Measurements from ENCODE around the gene PCDH18. TPM values are rescaled to one million over a fixed set of nuclear protein-coding genes. Genes with fewer than 3 reads are reported as not detected.
"Not testable (repeated sequence)": the region's sequence is repeated elsewhere in the genome, so short reads cannot be mapped to it uniquely, and the experiment has no call there.

PCDH18 gene
- total and polyA plus RNA-seq, 4 experiments from 2014 or later = 0.17 to 0.20 TPM; not detected in 2

DNA sequence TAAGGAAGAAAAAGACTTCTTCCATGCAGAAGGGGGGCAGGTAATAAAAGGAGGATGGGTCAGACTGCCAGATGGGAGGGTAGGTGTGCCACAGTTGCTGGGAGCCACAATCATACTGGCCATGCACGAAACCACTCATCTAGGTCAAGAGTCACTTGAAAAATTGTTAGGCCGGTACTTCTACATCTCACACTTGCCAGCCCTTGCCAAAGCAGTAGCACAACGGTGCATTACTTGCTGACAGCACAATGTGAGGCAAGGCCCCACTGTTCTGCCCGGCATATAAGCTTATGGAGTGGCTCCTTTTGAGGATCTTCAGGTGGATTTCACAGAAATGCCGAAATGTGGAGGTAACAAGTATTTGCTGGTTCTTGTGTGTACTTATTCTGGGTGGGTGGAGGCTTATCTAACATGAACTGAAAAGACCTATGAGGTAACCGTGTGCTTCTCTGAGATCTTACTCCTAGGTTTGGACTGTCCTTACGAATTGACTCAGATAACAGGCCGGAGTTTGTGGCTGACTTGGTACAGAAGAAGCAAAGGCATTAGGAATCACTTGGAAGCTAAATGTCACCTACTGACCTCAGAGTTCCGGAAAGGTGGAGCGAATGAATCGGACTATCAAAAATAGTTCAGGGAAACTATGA, 48.9 kb downstream of the PCDH18 start:
- H3K36me3 ChIP-seq (ENCODE audit: insufficient read depth, low read length); H3K4me3 ChIP-seq (ENCODE audit: low read length in 2 of 2); H3K36me3 Mint-ChIP-seq; POLR2A ChIA-PET (ENCODE audit: partially characterized antibody); H3K27me3 Mint-ChIP-seq; CTCF ChIA-PET (ENCODE audit: partially characterized antibody); H3K27ac ChIP-seq (ENCODE audit: low read depth, low read length); H3K4me1 ChIP-seq (ENCODE audit: insufficient read depth, low read length); H3K27me3 ChIP-seq (ENCODE audit: insufficient read depth, low read length); intact Hi-C loops (cut with micrococcal nuclease); H3K9me3 ChIP-seq (ENCODE audit: control insufficient read depth in 1 of 2, low read length in 2 of 2); H3K27ac Mint-ChIP-seq; DNase-seq; H3K4me1 Mint-ChIP-seq; H3K4me3 Mint-ChIP-seq: not testable (repeated sequence)
- H3K9me3 Mint-ChIP-seq = peaks cover 0 to 11% (median 6%) of the 10 kb centered on the region in 8 donors

DNA sequence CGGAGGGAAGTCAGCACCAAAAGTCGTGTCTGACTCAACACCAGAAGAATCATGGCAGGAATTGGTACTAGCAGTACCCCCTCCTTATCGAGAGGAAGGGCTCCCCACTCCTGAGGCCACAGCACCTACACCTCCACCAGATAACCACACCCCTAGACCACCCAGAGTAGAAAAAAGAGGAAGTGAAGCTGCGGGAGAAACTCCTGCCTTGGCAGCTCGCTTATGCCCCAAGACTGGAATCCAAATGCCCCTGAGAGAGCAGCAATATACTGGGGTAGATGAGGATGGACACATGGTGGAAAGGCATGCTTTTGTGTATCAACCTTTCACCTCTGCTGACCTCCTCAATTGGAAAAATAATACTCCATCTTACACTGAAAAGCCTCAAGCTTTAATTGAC, 52.6 kb downstream of the PCDH18 start:
- H3K27me3 Mint-ChIP-seq; DNase-seq; H3K27ac ChIP-seq (ENCODE audit: low read depth, low read length); intact Hi-C loops (cut with micrococcal nuclease); CTCF ChIA-PET (ENCODE audit: partially characterized antibody); H3K27me3 ChIP-seq (ENCODE audit: insufficient read depth, low read length); H3K4me1 Mint-ChIP-seq; H3K9me3 ChIP-seq (ENCODE audit: control insufficient read depth in 1 of 2, low read length in 2 of 2); H3K27ac Mint-ChIP-seq; H3K36me3 ChIP-seq (ENCODE audit: insufficient read depth, low read length); H3K4me3 ChIP-seq (ENCODE audit: low read length in 2 of 2); H3K36me3 Mint-ChIP-seq; H3K4me3 Mint-ChIP-seq; POLR2A ChIA-PET (ENCODE audit: partially characterized antibody); H3K4me1 ChIP-seq (ENCODE audit: insufficient read depth, low read length): not testable (repeated sequence)
- peaks cover 0 to 11% (median 5%) of the 10 kb centered on the region in 8 donors for H3K9me3 Mint-ChIP-seq

DNA sequence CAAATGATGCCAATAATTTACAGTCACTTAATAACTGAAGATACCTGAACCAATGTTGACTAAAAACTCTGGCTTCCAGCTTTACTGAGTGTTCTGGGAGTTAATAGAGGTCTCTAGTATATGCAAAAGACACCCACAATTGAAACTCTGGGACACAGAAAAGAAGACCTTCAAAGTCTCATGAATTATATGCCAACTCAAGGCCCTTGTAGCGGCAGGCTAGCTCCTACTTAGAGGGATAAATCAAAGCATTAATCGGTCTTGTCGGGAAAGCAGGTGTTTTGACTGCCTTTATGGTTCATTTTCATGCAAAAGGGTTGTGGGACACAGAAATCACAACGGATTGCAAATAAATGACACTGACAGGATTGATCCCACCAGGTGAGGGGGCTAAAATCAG, 55.9 kb downstream of the PCDH18 start:
- Mint-ChIP-seq H3K4me1 (no peaks in the 10 kb centered on the region), H3K4me3 (no peak overlapping the region), H3K27ac (no peak overlapping the region), H3K27me3 (no peaks in the 10 kb centered on the region), H3K36me3 (no peaks in the 10 kb centered on the region), H3K9me3 (peaks cover 0 to 11% (median 5%) of the 10 kb centered on the region in 8 donors)
- H3K27ac ChIP-seq (ENCODE audit: low read depth, low read length) = no peak overlapping the region
- DNase-seq = no peak
- no peaks in the 10 kb centered on the region for H3K9me3 ChIP-seq (ENCODE audit: control insufficient read depth in 1 of 2, low read length in 2 of 2)
- H3K4me1 ChIP-seq (ENCODE audit: insufficient read depth, low read length) = no peaks in the 10 kb centered on the region
- intact Hi-C loops (cut with micrococcal nuclease) = no loop called here
- no peaks in the 10 kb centered on the region for H3K27me3 ChIP-seq (ENCODE audit: insufficient read depth, low read length)
- H3K36me3 ChIP-seq (ENCODE audit: insufficient read depth, low read length) = no peaks in the 10 kb centered on the region
- CTCF ChIA-PET (ENCODE audit: partially characterized antibody) = no interaction called here
- no peak overlapping the region for H3K4me3 ChIP-seq (ENCODE audit: low read length in 2 of 2)
- POLR2A ChIA-PET (ENCODE audit: partially characterized antibody) = no interaction called here

DNA sequence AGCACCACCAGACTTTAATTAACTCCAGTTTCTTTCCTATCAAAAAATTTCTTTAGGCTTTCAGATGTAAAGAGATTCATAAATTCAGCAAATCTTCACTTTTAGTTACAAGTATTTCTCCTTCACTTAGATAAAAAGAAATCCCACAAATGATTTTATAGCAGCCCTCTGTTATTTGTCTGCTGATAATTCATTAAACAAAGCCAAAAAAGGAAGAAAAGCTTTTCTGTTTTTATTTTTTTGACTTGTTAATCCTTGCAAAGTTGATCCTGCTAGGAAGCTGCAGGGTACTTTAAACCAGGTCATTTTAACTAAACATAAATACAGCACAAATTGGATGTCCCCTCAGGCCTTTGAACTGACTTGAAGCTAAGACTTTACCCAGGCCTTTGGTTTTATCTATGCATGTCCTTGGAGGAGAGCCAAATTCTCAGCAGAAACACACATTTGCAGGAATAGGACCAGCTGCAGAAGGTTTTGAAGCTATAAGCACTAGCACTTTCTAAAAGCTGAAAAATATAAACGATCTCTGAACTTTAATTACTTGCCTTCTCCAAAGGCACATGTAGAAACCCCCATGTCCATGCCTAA, 57.5 kb downstream of the PCDH18 start:
- DNase-seq = no peak
- peaks cover 0 to 7% (median 5%) of the 10 kb centered on the region in 8 donors for H3K9me3 Mint-ChIP-seq
- ChIA-PET POLR2A (ENCODE audit: partially characterized antibody) (no interaction called here), CTCF (ENCODE audit: partially characterized antibody) (no interaction called here)
- H3K27ac ChIP-seq (ENCODE audit: low read depth, low read length) = no peak overlapping the region
- H3K27ac Mint-ChIP-seq = no peak overlapping the region
- no peak overlapping the region for H3K4me3 Mint-ChIP-seq
- H3K27me3 ChIP-seq (ENCODE audit: insufficient read depth, low read length) = no peaks in the 10 kb centered on the region
- no peaks in the 10 kb centered on the region for H3K36me3 Mint-ChIP-seq
- no peaks in the 10 kb centered on the region for H3K4me1 Mint-ChIP-seq
- H3K36me3 ChIP-seq (ENCODE audit: insufficient read depth, low read length) = no peaks in the 10 kb centered on the region
- no peak overlapping the region for H3K4me3 ChIP-seq (ENCODE audit: low read length in 2 of 2)
- intact Hi-C loops (cut with micrococcal nuclease) = no loop called here
- no peaks in the 10 kb centered on the region for H3K27me3 Mint-ChIP-seq
- H3K9me3 ChIP-seq (ENCODE audit: control insufficient read depth in 1 of 2, low read length in 2 of 2) = no peaks in the 10 kb centered on the region
- no peaks in the 10 kb centered on the region for H3K4me1 ChIP-seq (ENCODE audit: insufficient read depth, low read length)

DNA sequence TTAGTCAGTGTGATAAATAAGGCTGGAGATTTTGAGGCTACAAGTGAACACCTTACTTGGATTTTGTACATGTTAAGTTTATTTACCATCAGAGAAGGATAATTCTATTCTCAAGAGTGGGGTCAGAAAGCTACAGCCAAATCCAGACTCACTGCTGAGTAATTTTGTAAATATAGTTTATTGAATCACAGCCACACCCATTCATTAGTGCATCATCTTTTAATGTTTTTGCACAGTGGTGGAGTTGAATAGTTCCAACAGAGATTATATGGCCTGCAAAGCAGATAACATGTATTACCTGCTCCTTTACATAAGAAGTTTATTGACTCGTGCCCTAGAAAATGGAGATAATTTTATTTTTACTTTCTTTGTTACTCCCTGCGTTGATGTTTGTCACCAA, 60.4 kb downstream of the PCDH18 start:
- Histone ChIP-seq H3K4me3 (ENCODE audit: low read length in 2 of 2) (no peak overlapping the region), H3K36me3 (ENCODE audit: insufficient read depth, low read length) (no peaks in the 10 kb centered on the region), H3K27me3 (ENCODE audit: insufficient read depth, low read length) (no peaks in the 10 kb centered on the region), H3K4me1 (ENCODE audit: insufficient read depth, low read length) (no peaks in the 10 kb centered on the region), H3K9me3 (ENCODE audit: control insufficient read depth in 1 of 2, low read length in 2 of 2) (no peaks in the 10 kb centered on the region), H3K27ac (ENCODE audit: low read depth, low read length) (no peak overlapping the region)
- no peak for DNase-seq
- H3K4me3 Mint-ChIP-seq = no peak overlapping the region
- intact Hi-C loops (cut with micrococcal nuclease) = no loop called here
- no peaks in the 10 kb centered on the region for H3K36me3 Mint-ChIP-seq
- ChIA-PET CTCF (ENCODE audit: partially characterized antibody) (no interaction called here), POLR2A (ENCODE audit: partially characterized antibody) (no interaction called here)
- no peaks in the 10 kb centered on the region for H3K27me3 Mint-ChIP-seq
- no peak overlapping the region for H3K27ac Mint-ChIP-seq
- peaks cover 0 to 5% (median 2%) of the 10 kb centered on the region in 8 donors for H3K9me3 Mint-ChIP-seq
- no peaks in the 10 kb centered on the region for H3K4me1 Mint-ChIP-seq

DNA sequence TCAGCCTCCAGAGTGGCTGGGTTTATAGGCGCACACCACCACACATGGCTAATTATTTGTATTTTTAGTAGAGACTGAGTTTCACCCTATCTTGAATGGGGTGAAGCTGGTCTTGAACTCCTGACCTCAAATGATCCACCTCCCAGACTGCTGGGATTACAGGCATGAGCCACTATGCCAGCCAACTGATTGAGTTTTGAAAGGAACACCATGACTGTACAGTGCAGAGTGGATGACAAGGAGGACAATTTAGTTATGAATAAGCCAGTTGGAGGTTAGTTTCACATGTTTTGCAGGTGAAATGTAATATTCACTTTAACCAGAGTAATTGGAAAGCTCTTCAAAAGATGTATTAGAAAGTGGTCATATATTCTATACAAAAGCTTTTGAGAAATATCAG, 60.8 kb downstream of the PCDH18 start:
- ChIA-PET CTCF (ENCODE audit: partially characterized antibody) (no interaction called here), POLR2A (ENCODE audit: partially characterized antibody) (no interaction called here)
- Histone ChIP-seq H3K4me3 (ENCODE audit: low read length in 2 of 2) (no peak overlapping the region), H3K9me3 (ENCODE audit: control insufficient read depth in 1 of 2, low read length in 2 of 2) (no peaks in the 10 kb centered on the region), H3K27me3 (ENCODE audit: insufficient read depth, low read length) (no peaks in the 10 kb centered on the region), H3K4me1 (ENCODE audit: insufficient read depth, low read length) (no peaks in the 10 kb centered on the region), H3K36me3 (ENCODE audit: insufficient read depth, low read length) (no peaks in the 10 kb centered on the region), H3K27ac (ENCODE audit: low read depth, low read length) (no peak overlapping the region)
- Mint-ChIP-seq H3K27me3 (no peaks in the 10 kb centered on the region), H3K9me3 (peaks cover 0 to 5% (median 2%) of the 10 kb centered on the region in 8 donors), H3K4me3 (no peak overlapping the region), H3K4me1 (no peaks in the 10 kb centered on the region), H3K36me3 (no peaks in the 10 kb centered on the region), H3K27ac (no peak overlapping the region)
- no peak for DNase-seq
- intact Hi-C loops (cut with micrococcal nuclease) = no loop called here

DNA sequence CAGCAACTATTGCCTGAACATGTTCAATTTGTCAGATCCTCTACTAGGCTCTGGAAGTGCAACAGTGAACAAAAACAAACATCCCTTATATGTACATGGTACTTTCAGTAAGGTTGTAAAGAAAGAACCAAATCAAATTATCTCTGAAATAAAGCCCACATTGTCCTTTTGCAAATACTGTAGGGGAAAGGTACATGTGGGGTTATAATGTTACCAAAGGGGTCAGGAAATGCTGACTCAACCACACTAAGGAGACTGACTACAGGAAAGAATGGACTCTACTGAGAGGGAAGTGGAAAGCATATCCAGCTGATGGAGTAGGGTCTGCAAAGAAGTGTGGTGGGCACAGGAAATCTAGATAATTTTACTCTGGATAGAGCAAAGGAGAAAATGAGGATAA, 61.5 kb downstream of the PCDH18 start:
- DNase-seq = no peak
- Mint-ChIP-seq H3K27ac (no peak overlapping the region), H3K4me1 (no peaks in the 10 kb centered on the region), H3K9me3 (peaks cover 0 to 5% (median 3%) of the 10 kb centered on the region in 8 donors), H3K36me3 (no peaks in the 10 kb centered on the region), H3K4me3 (no peak overlapping the region), H3K27me3 (no peaks in the 10 kb centered on the region)
- POLR2A ChIA-PET (ENCODE audit: partially characterized antibody) = no interaction called here
- no peaks in the 10 kb centered on the region for H3K4me1 ChIP-seq (ENCODE audit: insufficient read depth, low read length)
- no peaks in the 10 kb centered on the region for H3K36me3 ChIP-seq (ENCODE audit: insufficient read depth, low read length)
- no peaks in the 10 kb centered on the region for H3K9me3 ChIP-seq (ENCODE audit: control insufficient read depth in 1 of 2, low read length in 2 of 2)
- no peaks in the 10 kb centered on the region for H3K27me3 ChIP-seq (ENCODE audit: insufficient read depth, low read length)
- intact Hi-C loops (cut with micrococcal nuclease) = no loop called here
- H3K27ac ChIP-seq (ENCODE audit: low read depth, low read length) = no peak overlapping the region
- CTCF ChIA-PET (ENCODE audit: partially characterized antibody) = no interaction called here
- no peak overlapping the region for H3K4me3 ChIP-seq (ENCODE audit: low read length in 2 of 2)
